CD14-positive monocyte (primary cell): ENCODE measurements around the gene GEMIN7. TPM values are rescaled to one million over a fixed set of nuclear protein-coding genes. Genes with fewer than 3 reads are reported as not detected.

ENCODE experiments used
- DNase-seq, 3 donors: peaks; one replicate each; pipeline ENCODE4 v3.0.0-alpha.2; 2011 to 2022
- H2AFZ ChIP-seq: 2 replicates; pipeline ENCODE4 v1.6.0; 2012; ENCODE audit warnings: mild to moderate bottlenecking, low read depth, low read length, inconsistent platforms; ENCODE audit not compliant: insufficient read depth, poor library complexity, severe bottlenecking
- H3K27ac ChIP-seq, 2 donors: 1 replicate in 1 of 2; 2 replicates in 1 of 2; pipeline ENCODE4 v1.5.1; 2012 to 2013; ENCODE audit warnings: low read length in 2 of 2, control low read depth in 1 of 2, inconsistent platforms in 1 of 2, low read depth in 1 of 2, mild to moderate bottlenecking in 1 of 2
- H3K27me3 ChIP-seq, 2 donors: one replicate each; pipeline versions ENCODE4 v1.6.0 to v1.6.1; 2011 to 2013; ENCODE audit warnings: low read length in 2 of 2; ENCODE audit not compliant: control insufficient read depth in 2 of 2, insufficient read depth in 2 of 2
- H3K36me3 ChIP-seq, 2 donors: replicated peaks in 1 of 2; 1 replicate in 1 of 2; 2 replicates in 1 of 2; pipeline versions ENCODE4 v1.5.1 to v1.6.1; 2012 to 2013; ENCODE audit warnings: low read length in 2 of 2, control low read depth in 1 of 2, inconsistent platforms in 1 of 2, mild to moderate bottlenecking in 1 of 2; ENCODE audit not compliant: insufficient read depth in 2 of 2, control insufficient read depth in 1 of 2
- H3K4me1 ChIP-seq, 2 donors: 1 replicate in 1 of 2; 2 replicates in 1 of 2; pipeline versions ENCODE4 v1.5.1 to v1.6.1; 2012 to 2013; ENCODE audit warnings: low read length in 2 of 2, control low read depth in 1 of 2, inconsistent platforms in 1 of 2, mild to moderate bottlenecking in 1 of 2, moderate library complexity in 1 of 2; ENCODE audit not compliant: insufficient read depth in 2 of 2, control insufficient read depth in 1 of 2
- H3K4me2 ChIP-seq: replicated peaks from 2 replicates; pipeline ENCODE3; 2012; ENCODE audit warnings: low read length, moderate library complexity, mild to moderate bottlenecking; ENCODE audit not compliant: poor library complexity, severe bottlenecking; ENCODE audit errors: extremely low read depth
- H3K4me3 ChIP-seq, 3 experiments: fragments of 200-600 bp in 1 of 3; sonication (generic) in 1 of 3; replicated peaks in 1 of 3; 1 replicate in 2 of 3; 2 replicates in 1 of 3; pipeline ENCODE4 v1.5.1; 2011 to 2013; ENCODE audit warnings: low read length in 3 of 3, mild to moderate bottlenecking in 3 of 3, control low read depth in 2 of 3, low read depth in 2 of 3, inconsistent platforms in 1 of 3, moderate library complexity in 1 of 3
- H3K79me2 ChIP-seq: 2 replicates; pipeline ENCODE4 v1.6.0; 2012; ENCODE audit warnings: mild to moderate bottlenecking, control low read depth, inconsistent platforms, low read length, moderate library complexity; ENCODE audit not compliant: insufficient read depth
- H3K9ac ChIP-seq: 2 replicates; pipeline ENCODE4 v1.6.0; 2017; ENCODE audit warnings: low read length, mild to moderate bottlenecking; ENCODE audit not compliant: insufficient read depth, poor library complexity, severe bottlenecking
- H3K9me3 ChIP-seq, 2 donors: replicated peaks in 1 of 2; 1 replicate in 1 of 2; 2 replicates in 1 of 2; pipeline versions ENCODE4 v1.5.1 to v1.6.1; 2012 to 2013; ENCODE audit warnings: low read length in 2 of 2, control low read depth in 1 of 2; ENCODE audit not compliant: control insufficient read depth in 1 of 2, insufficient read depth in 1 of 2
- H4K20me1 ChIP-seq: 2 replicates; pipeline ENCODE4 v1.6.0; 2012; ENCODE audit warnings: mild to moderate bottlenecking, low read length, control low read depth, moderate library complexity; ENCODE audit not compliant: insufficient read depth
- H3K27ac Mint-ChIP-seq, 7 donors: one replicate each; pipeline ENCODE4 v1.8.0; 2020; ENCODE audit warnings: mild to moderate bottlenecking in 7 of 7, mixed read lengths in 7 of 7, moderate library complexity in 6 of 7, inconsistent platforms in 2 of 7
- H3K27me3 Mint-ChIP-seq, 3 donors: one replicate each; pipeline ENCODE4 v1.8.0; 2021 to 2022; ENCODE audit warnings: low read depth in 3 of 3, mild to moderate bottlenecking in 3 of 3, mixed read lengths in 3 of 3, moderate library complexity in 3 of 3, inconsistent platforms in 1 of 3
- H3K36me3 Mint-ChIP-seq, 2 donors: one replicate each; pipeline ENCODE4 v1.8.0; 2020; ENCODE audit warnings: mixed read lengths in 2 of 2, inconsistent platforms in 1 of 2, mild to moderate bottlenecking in 1 of 2
- H3K4me1 Mint-ChIP-seq: one replicate; pipeline ENCODE4 v1.8.0; 2020; ENCODE audit warnings: mild to moderate bottlenecking, mixed read lengths
- H3K4me3 Mint-ChIP-seq, 2 donors: one replicate each; pipeline ENCODE4 v1.8.0; 2020; ENCODE audit warnings: mild to moderate bottlenecking in 2 of 2, mixed read lengths in 2 of 2, moderate library complexity in 1 of 2
- H3K9me3 Mint-ChIP-seq, 7 donors: one replicate each; pipeline ENCODE4 v1.8.0; 2020 to 2022; ENCODE audit warnings: mixed read lengths in 7 of 7, mild to moderate bottlenecking in 6 of 7, moderate library complexity in 6 of 7, inconsistent platforms in 2 of 7
- CTCF ChIP-seq: fragments of 200-600 bp; IDR thresholded peaks from one replicate; pipeline ENCODE4 v1.8.0; 2022; ENCODE audit warnings: antibody characterized with exemption, mild to moderate bottlenecking
- WGBS: methylation state at CpG from one replicate; pipeline ENCODE4 v1.1.5; 2013; ENCODE audit warnings: missing lambda C conversion rate; ENCODE audit not compliant: insufficient coverage; 5-methylcytosine and 5-hydroxymethylcytosine counted together
- intact Hi-C, 2 donors: fragments of 100-400 bp; cut with micrococcal nuclease; formaldehyde crosslinking; loops; one replicate each; pipeline versions ENCODE4 v1.15.0 to v1.15.1; 2023
- polyA plus RNA-seq, 3 donors: library from polyadenylated mRNA; depleted of rRNA in 1 of 3; unstranded in 2 of 3; stranded (reverse) in 1 of 3; fragments of 300-500 nt in 2 of 3; fragments of >200 nt in 1 of 3; fragmentation: Illumina TruSeq in 2 of 3; gene quantifications; 1 replicate in 2 of 3; 2 replicates in 1 of 3; pipeline ENCODE4 v1.2.3, GENCODE V29; 2012 to 2021

Gene GEMIN7
- polyA plus RNA-seq, 3 donors = 67.6 to 83.4 (median 78.4) TPM

GRCh38 chr19:45136507-45137178 is 57.6 kb downstream of the GEMIN7 start:
- Mint-ChIP-seq H3K9me3 (no peaks in the 10 kb centered on the region), H3K4me3 (no peak overlapping the region), H3K27ac (peak overlapping the region in 4 of 7 donors; percentile 2 to 64 (median 16)), H3K27me3 (peaks cover 0 to 2% (median 2%) of the 10 kb centered on the region in 3 donors), H3K36me3 (peaks cover 10 to 15% of the 10 kb centered on the region in 2 donors), H3K4me1 (peaks cover 6% of the 10 kb centered on the region)
- DNase-seq = no peak
- Histone ChIP-seq H2AFZ (no peak overlapping the region), H3K27me3 (no peaks in the 10 kb centered on the region), H3K79me2 (peaks cover 13% of the 10 kb centered on the region), H3K4me2 (no peak overlapping the region), H3K9ac (no peak overlapping the region), H3K36me3 (peaks cover 10 to 18% of the 10 kb centered on the region in 2 donors), H3K4me1 (no peaks in the 10 kb centered on the region), H3K4me3 (no peak overlapping the region), H3K27ac (no peak overlapping the region), H3K9me3 (no peaks in the 10 kb centered on the region), H4K20me1 (peaks cover 49% of the 10 kb centered on the region)
- no peak for TF ChIP-seq CTCF
- intact Hi-C loops = no loop called here
- 100% methylated on average over 4 of the region's 12 CpGs for WGBS

- H2AFZ ChIP-seq = no peak overlapping the region
- H3K36me3 ChIP-seq = peaks cover 16 to 19% of the 10 kb centered on the region in 2 donors
- DNase-seq = no peak
- Mint-ChIP-seq H3K27me3 (peaks cover 0 to 2% (median 2%) of the 10 kb centered on the region in 3 donors), H3K9me3 (no peaks in the 10 kb centered on the region), H3K4me1 (peaks cover 6% of the 10 kb centered on the region), H3K27ac (peak overlapping the region in 1 of 7 donors; percentile 20), H3K36me3 (peaks cover 11 to 18% of the 10 kb centered on the region in 2 donors), H3K4me3 (no peak overlapping the region)
- H3K9me3 ChIP-seq = no peaks in the 10 kb centered on the region
- H4K20me1 ChIP-seq = peaks cover 44% of the 10 kb centered on the region
- H3K4me3 ChIP-seq = no peak overlapping the region
- intact Hi-C loops = no loop called here
- no peak overlapping the region for H3K9ac ChIP-seq
- WGBS = 91% methylated on average over 11 of the region's 17 CpGs
- no peaks in the 10 kb centered on the region for H3K4me1 ChIP-seq
- peaks cover 13% of the 10 kb centered on the region for H3K79me2 ChIP-seq
- no peak overlapping the region for H3K27ac ChIP-seq
- H3K27me3 ChIP-seq = no peaks in the 10 kb centered on the region
- no peak overlapping the region for H3K4me2 ChIP-seq
- TF ChIP-seq CTCF = no peak
These were observed 58.2 kb downstream of the GEMIN7 start for GRCh38 chr19:45137179-45137761.
